ENCODE measurements around the gene NCAM2. TPM values are rescaled to one million over a fixed set of nuclear protein-coding genes. Genes with fewer than 3 reads are reported as not detected.

NCAM2 gene
- total RNA-seq, 1 donor from 2014 or later: 0.84 TPM

GRCh38 chr21:21067375-21067774, 69.2 kb downstream of the NCAM2 start:
- H3K27ac Mint-ChIP-seq: no peak overlapping the region
- Histone ChIP-seq H3K4me1 (no peaks in the 10 kb centered on the region), H3K4me2 (no peak overlapping the region), H3F3A (ENCODE audit: low read depth) (no peaks in the 10 kb centered on the region), H3K4me3 (no peak overlapping the region), H3K79me2 (ENCODE audit: low read depth) (no peaks in the 10 kb centered on the region), H3K27ac (no peak overlapping the region), H3K27me3 (no peaks in the 10 kb centered on the region), H3K36me3 (no peaks in the 10 kb centered on the region), H3K9me3 (ENCODE audit: low read depth) (no peaks in the 10 kb centered on the region), H4K20me1 (ENCODE audit: low read depth) (no peaks in the 10 kb centered on the region), H3K9ac (no peak overlapping the region), H2AFZ (replicated peaks) (no peak overlapping the region)
- H3K9me3 Mint-ChIP-seq: no peaks in the 10 kb centered on the region
- H3K4me3 Mint-ChIP-seq: no peak overlapping the region
- DNase-seq (ENCODE audit: low spot score): no peak
- no peaks in the 10 kb centered on the region for H3K36me3 Mint-ChIP-seq
- no peak for TF ChIP-seq CTCF (IDR thresholded peaks at IDR 0.05)
- no peak for TF ChIP-seq EZH2phosphoT487 (IDR thresholded peaks at IDR 0.05)
- no peaks in the 10 kb centered on the region for H3K27me3 Mint-ChIP-seq (ENCODE audit: insufficient read depth, low read depth)
- no peaks in the 10 kb centered on the region for H3K4me1 Mint-ChIP-seq

- Mint-ChIP-seq H3K36me3 (no peaks in the 10 kb centered on the region), H3K27ac (no peak overlapping the region), H3K9me3 (no peaks in the 10 kb centered on the region), H3K4me1 (no peaks in the 10 kb centered on the region), H3K4me3 (no peak overlapping the region), H3K27me3 (ENCODE audit: insufficient read depth, low read depth) (no peaks in the 10 kb centered on the region)
- DNase-seq (ENCODE audit: low spot score): no peak
- no peaks in the 10 kb centered on the region for H3K36me3 ChIP-seq
- no peak overlapping the region for H3K9ac ChIP-seq
- H3K79me2 ChIP-seq (ENCODE audit: low read depth): no peaks in the 10 kb centered on the region
- H3K4me3 ChIP-seq: no peak overlapping the region
- H3K27me3 ChIP-seq: no peaks in the 10 kb centered on the region
- H3K4me1 ChIP-seq: no peaks in the 10 kb centered on the region
- no peak overlapping the region for H3K27ac ChIP-seq
- TF ChIP-seq EZH2phosphoT487 (IDR thresholded peaks at IDR 0.05) (no peak), EZH2 (IDR thresholded peaks at IDR 0.05) (no peak), CTCF (IDR thresholded peaks at IDR 0.05) (no peak)
- H2AFZ ChIP-seq (replicated peaks): no peak overlapping the region
- H4K20me1 ChIP-seq (ENCODE audit: low read depth): no peaks in the 10 kb centered on the region
- no peaks in the 10 kb centered on the region for H3F3A ChIP-seq (ENCODE audit: low read depth)
- H3K4me2 ChIP-seq: no peak overlapping the region
- H3K9me3 ChIP-seq (ENCODE audit: low read depth): no peaks in the 10 kb centered on the region
Measured at GRCh38 chr21:21074305-21074704, 76.1 kb downstream of the NCAM2 start.

- Histone ChIP-seq H2AFZ (replicated peaks) (no peak overlapping the region), H3K4me1 (no peaks in the 10 kb centered on the region), H3K9me3 (ENCODE audit: low read depth) (no peaks in the 10 kb centered on the region), H4K20me1 (ENCODE audit: low read depth) (no peaks in the 10 kb centered on the region), H3K79me2 (ENCODE audit: low read depth) (no peaks in the 10 kb centered on the region), H3K27me3 (no peaks in the 10 kb centered on the region), H3K4me2 (no peak overlapping the region), H3K27ac (no peak overlapping the region), H3F3A (ENCODE audit: low read depth) (no peaks in the 10 kb centered on the region), H3K36me3 (no peaks in the 10 kb centered on the region), H3K9ac (no peak overlapping the region), H3K4me3 (no peak overlapping the region)
- no peaks in the 10 kb centered on the region for H3K9me3 Mint-ChIP-seq
- no peaks in the 10 kb centered on the region for H3K4me1 Mint-ChIP-seq
- no peak overlapping the region for H3K4me3 Mint-ChIP-seq
- TF ChIP-seq CTCF (IDR thresholded peaks at IDR 0.05) (no peak), EZH2phosphoT487 (IDR thresholded peaks at IDR 0.05) (no peak), EZH2 (IDR thresholded peaks at IDR 0.05) (no peak)
- no peak overlapping the region for H3K27ac Mint-ChIP-seq
- no peak for DNase-seq (ENCODE audit: low spot score)
- H3K27me3 Mint-ChIP-seq (ENCODE audit: insufficient read depth, low read depth): peaks cover 2% of the 10 kb centered on the region
- H3K36me3 Mint-ChIP-seq: no peaks in the 10 kb centered on the region
Measured at GRCh38 chr21:21076051-21076450, 77.8 kb downstream of the NCAM2 start.

GRCh38 chr21:21076491-21076890, 78.3 kb downstream of the NCAM2 start:
- no peaks in the 10 kb centered on the region for H3K79me2 ChIP-seq (ENCODE audit: low read depth)
- H3F3A ChIP-seq (ENCODE audit: low read depth): no peaks in the 10 kb centered on the region
- Mint-ChIP-seq H3K4me1 (no peaks in the 10 kb centered on the region), H3K27ac (no peak overlapping the region), H3K27me3 (ENCODE audit: insufficient read depth, low read depth) (peaks cover 2% of the 10 kb centered on the region), H3K4me3 (no peak overlapping the region), H3K9me3 (no peaks in the 10 kb centered on the region), H3K36me3 (no peaks in the 10 kb centered on the region)
- no peaks in the 10 kb centered on the region for H3K4me1 ChIP-seq
- no peak overlapping the region for H3K4me2 ChIP-seq
- TF ChIP-seq EZH2phosphoT487 (IDR thresholded peaks at IDR 0.05): no peak
- no peak for TF ChIP-seq EZH2 (IDR thresholded peaks at IDR 0.05)
- no peak for TF ChIP-seq CTCF (IDR thresholded peaks at IDR 0.05)
- no peak overlapping the region for H3K27ac ChIP-seq
- no peak overlapping the region for H3K9ac ChIP-seq
- H3K27me3 ChIP-seq: no peaks in the 10 kb centered on the region
- H3K4me3 ChIP-seq: no peak overlapping the region
- no peaks in the 10 kb centered on the region for H3K9me3 ChIP-seq (ENCODE audit: low read depth)
- no peaks in the 10 kb centered on the region for H3K36me3 ChIP-seq
- H2AFZ ChIP-seq (replicated peaks): peak overlapping the region; percentile 37
- no peaks in the 10 kb centered on the region for H4K20me1 ChIP-seq (ENCODE audit: low read depth)
- no peak for DNase-seq (ENCODE audit: low spot score)

All from neural progenitor cell (in vitro differentiated cells).